ENCODE results near the gene GSTM3. TPM values are rescaled to one million over a fixed set of nuclear protein-coding genes. Genes with fewer than 3 reads are reported as not detected.
"Not testable (repeated sequence)": the region's sequence is repeated elsewhere in the genome, so short reads cannot be mapped to it uniquely, and the experiment has no call there.

The GSTM3 gene
- total and polyA plus RNA-seq, 2 donors: 67.5 to 116 TPM

GRCh38 chr1:109748311-109748710 is 7.5 kb upstream of the GSTM3 start:
- H3K4me3 ChIP-seq (ENCODE audit: low read depth, low read length); H3K36me3 ChIP-seq (ENCODE audit: insufficient read depth); DNase-seq (ENCODE audit: extremely low spot score); H3K27ac ChIP-seq (ENCODE audit: low read depth); H3K4me1 ChIP-seq (ENCODE audit: insufficient read depth): not testable (repeated sequence)
- WGBS: 85% methylated on average over 10 of the region's 10 CpGs

- H3K27ac ChIP-seq (ENCODE audit: low read depth): peak overlapping the region; percentile 86
- peak; percentile 62 for DNase-seq (ENCODE audit: extremely low spot score)
- H3K4me3 ChIP-seq (ENCODE audit: low read depth, low read length): peak overlapping the region; percentile 67
- H3K4me1 ChIP-seq (ENCODE audit: insufficient read depth): no peaks in the 10 kb centered on the region
- WGBS: under 1% methylated on average over 86 of the region's 86 CpGs
- peaks cover 4% of the 10 kb centered on the region for H3K36me3 ChIP-seq (ENCODE audit: insufficient read depth)
These were observed 862 bp downstream of the GSTM3 start for GRCh38 chr1:109739738-109740614.

DNA sequence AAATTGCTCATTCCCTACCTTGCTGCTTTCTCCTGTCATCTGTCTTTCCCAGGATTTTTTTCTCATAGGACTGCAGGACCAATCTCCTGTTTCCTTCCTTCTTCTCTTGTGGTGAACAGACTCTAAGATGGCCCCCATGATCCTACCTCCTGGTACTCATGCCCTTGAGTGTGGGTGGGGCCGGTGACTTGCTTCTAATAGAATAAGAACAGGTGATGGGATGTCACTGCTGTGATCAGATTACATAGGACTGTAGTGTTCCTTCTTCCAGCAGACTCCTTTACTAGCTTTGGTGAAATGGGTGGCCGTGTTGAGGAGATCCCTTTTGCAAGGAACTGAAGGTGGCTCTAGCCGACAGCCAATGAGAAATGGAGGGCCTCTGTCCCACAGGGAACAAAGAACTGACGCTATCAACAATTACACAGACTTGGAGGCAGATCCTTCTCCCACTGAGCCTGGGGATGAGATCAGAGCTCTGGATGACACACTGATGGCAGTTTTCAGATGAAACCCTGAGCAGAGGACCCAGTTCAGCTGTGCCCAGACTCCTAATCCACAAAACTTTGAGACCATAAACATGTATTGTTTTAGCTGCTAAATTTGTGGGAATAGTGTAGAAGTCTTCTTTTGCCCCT is 7.5 kb downstream of the GSTM3 start:
- 94% methylated on average over 4 of the region's 4 CpGs for WGBS
- H3K27ac ChIP-seq (ENCODE audit: low read depth): no peak overlapping the region
- no peak overlapping the region for H3K4me3 ChIP-seq (ENCODE audit: low read depth, low read length)
- DNase-seq (ENCODE audit: extremely low spot score): no peak
- H3K36me3 ChIP-seq (ENCODE audit: insufficient read depth): peaks cover 4% of the 10 kb centered on the region
- no peaks in the 10 kb centered on the region for H3K4me1 ChIP-seq (ENCODE audit: insufficient read depth)

GRCh38 chr1:109732390-109732881 is 8.4 kb downstream of the GSTM3 start:
- H3K36me3 ChIP-seq (ENCODE audit: insufficient read depth): peaks cover 4% of the 10 kb centered on the region
- H3K4me3 ChIP-seq (ENCODE audit: low read depth, low read length): no peak overlapping the region
- 77% methylated on average over 3 of the region's 3 CpGs for WGBS
- no peak for DNase-seq (ENCODE audit: extremely low spot score)
- no peaks in the 10 kb centered on the region for H3K4me1 ChIP-seq (ENCODE audit: insufficient read depth)
- no peak overlapping the region for H3K27ac ChIP-seq (ENCODE audit: low read depth)

DNA sequence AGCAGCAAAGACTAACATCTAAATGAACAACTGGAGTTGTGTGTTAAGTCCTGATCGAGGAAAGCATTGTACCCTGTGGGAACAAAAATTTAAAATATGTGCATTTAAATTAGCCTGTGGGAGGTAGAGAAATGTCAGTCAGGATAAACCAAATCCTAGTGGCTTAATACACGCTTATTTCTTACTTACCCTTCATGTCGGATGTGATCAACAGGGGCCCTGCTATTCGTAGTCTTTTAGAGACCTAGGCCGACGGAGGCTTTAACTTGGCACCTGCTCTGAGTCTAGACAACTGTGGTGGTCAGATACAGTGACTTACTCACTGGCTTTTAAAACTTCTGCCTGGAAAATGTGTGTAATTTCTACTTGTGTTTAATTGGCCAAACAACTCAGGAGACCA is 10.2 kb downstream of the GSTM3 start:
- WGBS: 73% methylated on average over 6 of the region's 6 CpGs
- H3K4me1 ChIP-seq (ENCODE audit: insufficient read depth): no peaks in the 10 kb centered on the region
- DNase-seq (ENCODE audit: extremely low spot score): no peak
- no peak overlapping the region for H3K4me3 ChIP-seq (ENCODE audit: low read depth, low read length)
- no peaks in the 10 kb centered on the region for H3K36me3 ChIP-seq (ENCODE audit: insufficient read depth)
- no peak overlapping the region for H3K27ac ChIP-seq (ENCODE audit: low read depth)

DNA sequence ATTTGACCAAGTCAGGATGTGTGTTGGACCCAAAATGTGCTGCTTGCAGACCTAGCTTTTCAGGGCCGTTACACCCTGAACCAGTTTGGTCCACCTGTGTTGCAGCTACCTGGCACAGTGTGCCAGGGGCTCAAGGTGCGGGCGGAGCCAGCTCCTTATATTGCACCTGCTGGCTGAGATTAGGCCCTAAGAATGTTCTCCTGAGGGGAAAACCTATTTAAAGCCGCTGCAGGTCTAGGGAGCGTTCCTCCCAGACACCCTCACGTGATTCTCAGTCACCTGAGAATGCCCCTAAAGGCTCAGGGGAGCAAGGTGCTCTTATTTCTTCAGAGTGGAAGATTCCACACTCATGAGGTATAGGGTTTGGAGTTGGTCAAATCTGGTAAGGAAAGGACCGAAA is 12.0 kb downstream of the GSTM3 start:
- Histone ChIP-seq H3K36me3 (ENCODE audit: insufficient read depth) (no peaks in the 10 kb centered on the region), H3K4me3 (ENCODE audit: low read depth, low read length) (no peak overlapping the region), H3K27ac (ENCODE audit: low read depth) (no peak overlapping the region), H3K4me1 (ENCODE audit: insufficient read depth) (no peaks in the 10 kb centered on the region)
- DNase-seq (ENCODE audit: extremely low spot score): no peak
- 93% methylated on average over 7 of the region's 7 CpGs for WGBS

DNA sequence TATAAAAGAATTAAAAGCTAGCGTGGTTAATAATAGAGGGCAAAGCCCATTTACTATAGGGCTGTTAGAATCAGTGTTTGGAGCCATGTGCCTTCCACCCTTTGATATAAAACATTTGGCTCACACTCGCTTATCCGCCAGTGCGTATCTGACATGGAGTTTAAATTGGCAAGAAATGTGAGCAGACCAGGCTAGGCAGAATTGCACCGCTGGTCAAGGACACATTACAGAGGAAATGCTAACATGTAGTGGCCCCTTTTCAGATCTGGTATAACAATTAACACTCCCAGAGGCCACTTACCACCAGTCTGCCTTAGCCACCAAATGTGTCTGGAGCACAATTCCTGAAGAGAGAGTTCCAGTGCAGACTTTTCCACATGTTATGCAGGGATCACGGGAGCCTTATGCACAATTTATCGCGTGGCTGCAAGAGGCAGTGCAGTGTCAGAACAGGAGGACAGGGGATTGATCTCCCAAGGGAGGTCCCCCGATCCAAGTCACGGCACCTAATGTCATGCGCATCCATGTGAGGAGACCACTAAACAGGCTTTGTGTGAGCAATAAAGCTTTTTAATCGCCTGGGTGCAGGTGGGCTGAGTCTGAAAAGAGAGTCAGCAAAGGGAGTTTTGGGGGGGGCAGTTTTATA is 14.0 kb downstream of the GSTM3 start:
- WGBS: 91% methylated on average over 12 of the region's 12 CpGs

GRCh38 chr1:109726007-109726406 is 14.8 kb downstream of the GSTM3 start:
- Histone ChIP-seq H3K36me3 (ENCODE audit: insufficient read depth) (no peaks in the 10 kb centered on the region), H3K4me3 (ENCODE audit: low read depth, low read length) (no peak overlapping the region), H3K27ac (ENCODE audit: low read depth) (no peak overlapping the region), H3K4me1 (ENCODE audit: insufficient read depth) (no peaks in the 10 kb centered on the region)
- 90% methylated on average over 1 of the region's 1 CpG for WGBS
- no peak for DNase-seq (ENCODE audit: extremely low spot score)

More for the DNA sequence above, 14.0 kb downstream of the GSTM3 start:
- H3K27ac ChIP-seq (ENCODE audit: low read depth): no peak overlapping the region
- H3K4me3 ChIP-seq (ENCODE audit: low read depth, low read length): no peak overlapping the region
- no peaks in the 10 kb centered on the region for H3K4me1 ChIP-seq (ENCODE audit: insufficient read depth)
- no peak for DNase-seq (ENCODE audit: extremely low spot score)
- no peaks in the 10 kb centered on the region for H3K36me3 ChIP-seq (ENCODE audit: insufficient read depth)

DNA sequence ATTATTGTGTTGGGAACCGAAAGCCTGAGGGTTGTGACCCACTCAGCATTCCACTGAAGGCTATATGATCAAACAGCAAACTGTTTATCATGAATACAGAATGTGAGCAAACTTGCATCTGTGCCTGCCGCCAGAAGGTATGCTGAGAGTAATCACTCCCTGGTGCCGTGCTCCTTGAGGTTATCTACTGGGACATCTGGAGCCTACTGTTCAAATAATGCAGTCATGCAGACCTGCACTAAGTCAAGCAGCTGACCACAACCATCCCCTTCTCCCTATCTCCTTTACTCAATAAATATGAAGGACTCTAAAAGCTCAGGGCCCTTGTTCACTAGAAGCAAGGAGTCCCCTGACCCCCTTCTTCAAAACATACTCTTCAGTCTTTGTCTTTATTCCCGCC is 15.3 kb downstream of the GSTM3 start:
- Histone ChIP-seq H3K4me1 (ENCODE audit: insufficient read depth) (no peaks in the 10 kb centered on the region), H3K27ac (ENCODE audit: low read depth) (no peak overlapping the region), H3K36me3 (ENCODE audit: insufficient read depth) (no peaks in the 10 kb centered on the region), H3K4me3 (ENCODE audit: low read depth, low read length) (no peak overlapping the region)
- WGBS: 80% methylated on average over 4 of the region's 4 CpGs
- DNase-seq (ENCODE audit: extremely low spot score): no peak

DNA sequence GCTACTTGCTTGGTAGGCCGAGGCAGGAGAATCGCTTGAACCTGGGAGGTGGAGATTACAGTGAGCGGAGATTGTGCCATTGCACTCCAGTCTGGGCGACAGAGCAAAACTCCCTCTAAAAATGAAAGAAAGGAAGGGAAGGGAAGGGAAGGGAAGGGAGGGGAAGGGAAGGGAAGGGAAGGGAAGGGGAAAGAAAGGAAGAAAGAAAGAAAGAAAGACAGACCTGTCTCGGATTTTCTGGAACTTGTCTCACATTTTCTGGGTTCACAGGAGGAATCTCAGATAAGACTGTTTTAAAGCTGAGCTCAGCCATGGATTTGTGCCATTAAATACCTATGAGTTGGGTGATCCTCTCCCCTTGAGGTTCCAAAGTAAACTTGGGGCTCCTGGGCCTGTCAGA is 15.9 kb downstream of the GSTM3 start:
- DNase-seq (ENCODE audit: extremely low spot score): no peak
- 85% methylated on average over 5 of the region's 5 CpGs for WGBS
- Histone ChIP-seq H3K27ac (ENCODE audit: low read depth) (no peak overlapping the region), H3K36me3 (ENCODE audit: insufficient read depth) (no peaks in the 10 kb centered on the region), H3K4me3 (ENCODE audit: low read depth, low read length) (no peak overlapping the region), H3K4me1 (ENCODE audit: insufficient read depth) (no peaks in the 10 kb centered on the region)

GRCh38 chr1:109722908-109723691 is 17.7 kb downstream of the GSTM3 start:
- WGBS: 67% methylated on average over 7 of the region's 7 CpGs
- Histone ChIP-seq H3K27ac (ENCODE audit: low read depth) (no peak overlapping the region), H3K4me1 (ENCODE audit: insufficient read depth) (no peaks in the 10 kb centered on the region), H3K36me3 (ENCODE audit: insufficient read depth) (no peaks in the 10 kb centered on the region), H3K4me3 (ENCODE audit: low read depth, low read length) (no peak overlapping the region)
- DNase-seq (ENCODE audit: extremely low spot score): no peak

DNA sequence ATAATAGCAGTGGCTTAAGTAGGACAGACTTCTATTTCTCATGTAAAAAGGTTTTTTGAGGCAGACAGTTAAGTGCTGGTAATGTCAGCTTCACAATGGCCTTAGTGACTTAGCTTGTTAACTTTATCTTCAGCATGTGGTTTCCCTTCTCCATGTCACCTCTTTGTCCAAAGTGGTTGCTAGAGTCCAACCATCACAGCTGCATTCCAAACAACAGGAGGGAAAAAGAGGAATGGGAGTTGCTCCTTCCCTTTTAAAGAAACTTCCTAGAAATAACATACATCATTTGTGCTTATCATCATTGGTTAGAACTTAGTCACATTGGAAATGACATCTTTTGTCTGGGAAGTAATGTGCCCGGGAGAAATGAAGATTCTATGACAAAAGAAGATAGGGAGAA is 18.9 kb downstream of the GSTM3 start:
- DNase-seq (ENCODE audit: extremely low spot score): no peak
- 96% methylated on average over 1 of the region's 1 CpG for WGBS

DNA sequence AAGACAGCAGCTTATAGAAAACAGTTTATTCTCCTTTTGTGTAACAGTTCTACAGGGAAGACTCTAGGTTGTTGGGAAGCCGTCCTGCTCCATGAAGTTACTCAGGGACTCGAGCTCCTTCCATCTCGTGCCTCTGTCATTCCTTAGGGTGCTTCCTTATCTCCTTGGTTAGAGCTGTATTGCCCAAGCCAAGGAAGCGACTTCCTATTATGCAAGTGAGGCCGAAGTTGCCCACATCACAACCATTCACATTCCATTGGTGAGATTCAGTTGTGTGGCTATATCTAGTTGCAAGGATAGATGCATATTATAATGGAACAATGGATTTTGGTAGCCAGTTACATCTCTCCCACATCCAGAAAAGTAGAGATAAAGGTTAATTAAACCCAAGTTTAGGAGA is 19.8 kb downstream of the GSTM3 start:
- Histone ChIP-seq H3K36me3 (ENCODE audit: insufficient read depth) (no peaks in the 10 kb centered on the region), H3K4me1 (ENCODE audit: insufficient read depth) (no peaks in the 10 kb centered on the region), H3K27ac (ENCODE audit: low read depth) (no peak overlapping the region), H3K4me3 (ENCODE audit: low read depth, low read length) (no peak overlapping the region)
- DNase-seq (ENCODE audit: extremely low spot score): no peak
- WGBS: 83% methylated on average over 5 of the region's 5 CpGs

More for the DNA sequence above, 18.9 kb downstream of the GSTM3 start:
- H3K27ac ChIP-seq (ENCODE audit: low read depth): no peak overlapping the region
- no peak overlapping the region for H3K4me3 ChIP-seq (ENCODE audit: low read depth, low read length)
- no peaks in the 10 kb centered on the region for H3K4me1 ChIP-seq (ENCODE audit: insufficient read depth)
- no peaks in the 10 kb centered on the region for H3K36me3 ChIP-seq (ENCODE audit: insufficient read depth)
